Activated gamma-delta T cell treated with anti-CD3 and anti-CD28 coated beads, Interleukin-2, amount 50 U/mL, for 16 hours (primary cell): ENCODE data around the gene BEST4.
"Not testable (repeated sequence)": the region's sequence is repeated elsewhere in the genome, so short reads cannot be mapped to it uniquely, and the experiment has no call there.

Experiments used
- DNase-seq: peaks from one replicate; pipeline ENCODE4 v3.0.0-alpha.2; 2020; ENCODE audit warnings: low read depth

The BEST4 gene

GRCh38 chr1:44788120-44788860, at the start of gene BEST4:
Gene BEST4, minus strand, starts transcription at chr1:44788170. Its CDS starts 465 bp downstream, at chr1:44787705.
- DNase-seq: no peak

- peak; percentile 77 for DNase-seq
These were observed 48.0 kb upstream of the BEST4 start for GRCh38 chr1:44835738-44836675.

GRCh38 chr1:44834328-44834727, 46.4 kb upstream of the BEST4 start:
- DNase-seq: no peak

GRCh38 chr1:44832056-44832705, 44.2 kb upstream of the BEST4 start:
- DNase-seq: no peak

- no peak for DNase-seq
These were observed 43.5 kb upstream of the BEST4 start for GRCh38 chr1:44831516-44831915.

- no peak for DNase-seq
These were observed 42.9 kb upstream of the BEST4 start for GRCh38 chr1:44830900-44831304.

- DNase-seq: no peak
These were observed 41.8 kb upstream of the BEST4 start for GRCh38 chr1:44829506-44830384.

GRCh38 chr1:44828841-44829440, 41.0 kb upstream of the BEST4 start:
- DNase-seq: no peak

- no peak for DNase-seq
These were observed 40.2 kb upstream of the BEST4 start for GRCh38 chr1:44828003-44828651.

GRCh38 chr1:44827197-44828002, 39.4 kb upstream of the BEST4 start:
- DNase-seq: no peak

GRCh38 chr1:44826375-44827196, 38.6 kb upstream of the BEST4 start:
- DNase-seq: no peak

- DNase-seq: not testable (repeated sequence)
These were observed 36.4 kb upstream of the BEST4 start for GRCh38 chr1:44824392-44824791.

GRCh38 chr1:44822981-44823451, 35.0 kb upstream of the BEST4 start:
- no peak for DNase-seq

- no peak for DNase-seq
These were observed 34.2 kb upstream of the BEST4 start for GRCh38 chr1:44822131-44822701.

- no peak for DNase-seq
These were observed 33.3 kb upstream of the BEST4 start for GRCh38 chr1:44821240-44821715.

GRCh38 chr1:44820328-44821239, 32.6 kb upstream of the BEST4 start:
- DNase-seq: no peak
